GM12878 (cell line): ENCODE results near the gene KDSR. TPM values are rescaled to one million over a fixed set of nuclear protein-coding genes. Genes with fewer than 3 reads are reported as not detected.

Source experiments
- ATAC-seq: fragments of 200-7000 bp; cut with Tn5 transposase; 3 replicates; pipeline ENCODE4 v1.9.1; 2020; ENCODE audit warnings: mild to moderate bottlenecking, moderate library complexity
- BruUV-seq: library from RNA; stranded (reverse); fragments of 400-500 nt; replicated peaks from 2 replicates; lab custom pipeline; 2021; lab: Mats Ljungman, UMichigan
- CTCF ChIA-PET: fragments of 300-600 bp; sonication (Branson Sonifier 250); formaldehyde crosslinking; extraction: SDS; loops from one replicate; lab custom pipeline; 2021; ENCODE audit warnings: inconsistent platforms; lab: Yijun Ruan, JAX
- POLR2A ChIA-PET: fragments of 350-600 bp; formaldehyde crosslinking; extraction: SDS; loops from one replicate; lab custom pipeline; 2021; ENCODE audit warnings: inconsistent platforms; lab: Charles Lee
- RAD21 ChIA-PET: fragments of 300-600 bp; sonication (Branson Sonifier 250); formaldehyde crosslinking; loops from one replicate; lab custom pipeline; 2023; ENCODE audit warnings: antibody characterized with exemption; ENCODE audit not compliant: unreplicated experiment; lab: Charles Lee
- SMC1A ChIA-PET: fragments of 300-600 bp; sonication (Branson Sonifier 250); formaldehyde crosslinking; loops from one replicate; lab custom pipeline; 2023; ENCODE audit not compliant: unreplicated experiment, uncharacterized antibody; lab: Charles Lee
- DNase-seq: peaks from one replicate; pipeline ENCODE4 v3.0.0-alpha.2; 2011; ENCODE audit warnings: low read depth, low spot score
- FAIRE-seq: peaks from 3 replicates; lab custom pipeline; 2011; peaks lifted over from hg19 to GRCh38; lab: Jason Lieb, UNC
- H2AFZ ChIP-seq: 2 replicates; pipeline ENCODE4 v1.6.0; 2011; ENCODE audit warnings: low read depth, low read length, control low read depth; ENCODE audit not compliant: control insufficient read depth
- H3K27ac ChIP-seq: 2 replicates; pipeline ENCODE4 v1.5.1; 2011; ENCODE audit warnings: control low read depth; ENCODE audit not compliant: control insufficient read depth, insufficient read depth
- H3K27me3 ChIP-seq, 2 experiments: replicated peaks in 1 of 2; 2 replicates each; pipeline versions ENCODE4 v1.6.0 to v1.6.1; 2011; ENCODE audit warnings: low read length in 1 of 2; ENCODE audit not compliant: control insufficient read depth in 2 of 2, insufficient read depth in 2 of 2
- H3K36me3 ChIP-seq, 2 experiments: 2 replicates each; pipeline ENCODE4 v1.5.1; 2011; ENCODE audit warnings: low read length in 1 of 2; ENCODE audit not compliant: control insufficient read depth in 2 of 2, insufficient read depth in 2 of 2
- H3K4me1 ChIP-seq: 2 replicates; pipeline ENCODE4 v1.6.1; 2011; ENCODE audit warnings: mild to moderate bottlenecking, low read length, moderate library complexity, mixed read lengths; ENCODE audit not compliant: control insufficient read depth, insufficient read depth
- H3K4me2 ChIP-seq: 2 replicates; pipeline ENCODE4 v1.6.0; 2011; ENCODE audit warnings: control low read depth; ENCODE audit not compliant: control insufficient read depth, insufficient read depth
- H3K4me3 ChIP-seq: fragments of 200-600 bp; sonication (generic); 2 replicates; pipeline ENCODE4 v1.5.1; 2016
- H3K79me2 ChIP-seq: 2 replicates; pipeline ENCODE4 v1.6.0; 2011; ENCODE audit warnings: low read length; ENCODE audit not compliant: control insufficient read depth, insufficient read depth
- H3K9ac ChIP-seq: 2 replicates; pipeline ENCODE4 v1.8.0; 2011; ENCODE audit warnings: low read length, control low read depth, mixed read lengths; ENCODE audit not compliant: control insufficient read depth, insufficient read depth
- H3K9me3 ChIP-seq: replicated peaks from 3 replicates; pipeline ENCODE4 v1.5.1; 2011; ENCODE audit warnings: mild to moderate bottlenecking, low read length; ENCODE audit not compliant: control insufficient read depth, insufficient read depth
- H4K20me1 ChIP-seq: 2 replicates; pipeline ENCODE4 v1.6.0; 2011; ENCODE audit not compliant: control insufficient read depth, insufficient read depth
- ATF7 ChIP-seq: fragments of 450-650 bp; IDR thresholded peaks from 2 replicates; pipeline ENCODE4 v1.6.1; 2016; ENCODE audit warnings: low read depth, mild to moderate bottlenecking
- BMI1 ChIP-seq: fragments of 450-650 bp; IDR thresholded peaks from 2 replicates; pipeline ENCODE4 v1.6.1; 2016; ENCODE audit warnings: mild to moderate bottlenecking, moderate library complexity, borderline replicate concordance
- IKZF1 ChIP-seq: fragments of 450-650 bp; conservative IDR thresholded peaks from 2 replicates; pipeline ENCODE4 v1.6.1; 2017; ENCODE audit warnings: antibody characterized with exemption, mild to moderate bottlenecking
- KAT2A ChIP-seq: conservative IDR thresholded peaks from 2 replicates; pipeline ENCODE4 v1.6.1; 2011; ENCODE audit warnings: low read depth, low read length; ENCODE audit not compliant: control insufficient read depth
- LARP7 ChIP-seq: fragments of 450-650 bp; IDR thresholded peaks from 2 replicates; pipeline ENCODE4 v1.6.1; 2017; ENCODE audit warnings: mild to moderate bottlenecking
- MEF2B ChIP-seq: fragments of 450-650 bp; IDR thresholded peaks from 2 replicates; pipeline ENCODE4 v1.6.1; 2018; ENCODE audit warnings: mild to moderate bottlenecking, moderate library complexity; ENCODE audit not compliant: partially characterized antibody, poor library complexity, severe bottlenecking
- MLLT1 ChIP-seq: fragments of 450-650 bp; IDR thresholded peaks from 2 replicates; pipeline ENCODE4 v1.6.1; 2016; ENCODE audit warnings: mild to moderate bottlenecking
- PAX8 ChIP-seq: fragments of 450-650 bp; IDR thresholded peaks from 2 replicates; pipeline ENCODE4 v1.6.1; 2017; ENCODE audit warnings: mild to moderate bottlenecking, moderate library complexity
- RAD51 ChIP-seq: fragments of 450-650 bp; IDR thresholded peaks from 2 replicates; pipeline ENCODE4 v1.6.1; 2016; ENCODE audit warnings: moderate library complexity, mild to moderate bottlenecking, inconsistent platforms
- SKIL ChIP-seq: fragments of 450-650 bp; IDR thresholded peaks from 2 replicates; pipeline ENCODE4 v1.6.1; 2017; ENCODE audit warnings: mild to moderate bottlenecking, low read depth, inconsistent platforms; ENCODE audit not compliant: poor library complexity, severe bottlenecking
- WRNIP1 ChIP-seq: IDR thresholded peaks from 2 replicates; pipeline ENCODE4 v1.6.1; 2011; ENCODE audit warnings: low read depth, low read length, improper control_type of control experiment, borderline replicate concordance
- ZNF687 ChIP-seq: fragments of 450-650 bp; IDR thresholded peaks from 2 replicates; pipeline ENCODE4 v1.6.1; 2017; ENCODE audit warnings: mild to moderate bottlenecking, moderate library complexity
- WGBS: methylation state at CpG from one replicate; pipeline ENCODE4 v1.1.6; 2016; ENCODE audit warnings: low lambda C conversion rate; ENCODE audit not compliant: insufficient replicate concordance, insufficient coverage; ENCODE audit errors: missing lambda C conversion rate; 5-methylcytosine and 5-hydroxymethylcytosine counted together
- in situ Hi-C: fragments of 300-500 bp; cut with MboI; formaldehyde crosslinking; loops from 9 replicates; pipeline ENCODE4 v1.14.3; 2018; ENCODE audit warnings: mixed read lengths
- intact Hi-C: fragments of 100-400 bp; cut with micrococcal nuclease; formaldehyde crosslinking; loops from one replicate; pipeline ENCODE4 v1.14.2; 2022; ENCODE audit not compliant: unreplicated experiment
- polyA plus RNA-seq, 11 experiments: library from polyadenylated mRNA; depleted of rRNA in 4 of 11; unstranded in 6 of 11; stranded (reverse) in 5 of 11; fragments of >200 nt; fragmentation: Nextera tagmentation in 4 of 11; fragmentation: Illumina TruSeq in 1 of 11; extraction: Ambion mirVana in 4 of 11; extraction: Trizol in 1 of 11; gene quantifications; 1 replicate in 1 of 11; 2 replicates in 10 of 11; pipeline versions ENCODE4 v1.2.1 to v1.2.3, GENCODE V29; 2011 to 2016; ENCODE audit warnings: inconsistent platforms in 2 of 11, missing spikeins in 2 of 11, low read depth in 1 of 11
- total RNA-seq, 4 experiments: library from RNA; depleted of rRNA in 3 of 4; stranded (reverse); fragments of >200 nt in 3 of 4; fragmentation: Illumina TruSeq in 1 of 4; extraction: Trizol in 1 of 4; gene quantifications; 2 replicates each; pipeline versions ENCODE4 v1.2.1 to v1.2.3, GENCODE V29; 2013 to 2021

Gene KDSR
- total and polyA plus RNA-seq, 10 of the 15 experiments (the other 5 are each of a cell fraction or from before 2014, with no cell fraction given): 5.2 to 25.9 (median 14.3) TPM

GRCh38 chr18:63314062-63314790, 52.8 kb downstream of the KDSR start:
- intact Hi-C loops (no loop called here), in situ Hi-C loops (no loop called here)
- RAD21 ChIA-PET: interaction anchor here (0.8 to 6.1 kb wide), 17 partner anchors 10 to 236 kb away, joined by 3 to 172 read pairs (median 6); no protein-coding TSS in a partner anchor
- no peak overlapping the region for H2AFZ ChIP-seq
- DNase-seq: no peak
- no peaks in the 10 kb centered on the region for H3K9me3 ChIP-seq
- CTCF ChIA-PET: interaction anchor here (0.7 to 6.6 kb wide), 19 partner anchors 8 to 297 kb away, joined by 3 to 119 read pairs (median 4); no protein-coding TSS in a partner anchor
- no peaks in the 10 kb centered on the region for H4K20me1 ChIP-seq
- peaks cover 20% of the 10 kb centered on the region for H3K4me1 ChIP-seq
- H3K27me3 ChIP-seq: no peaks in the 10 kb centered on the region
- SMC1A ChIA-PET: interaction anchor here (0.6 to 6.8 kb wide), 31 partner anchors 9 to 297 kb away, joined by 3 to 161 read pairs (median 4); no protein-coding TSS in a partner anchor
- BruUV-seq: no TSS peak
- H3K27ac ChIP-seq: peak overlapping the region; percentile 90
- peak overlapping the region; percentile 97 for H3K9ac ChIP-seq
- 1% methylated on average over 4 of the region's 4 CpGs for WGBS
- TF ChIP-seq MLLT1: peak; percentile 63
- TF ChIP-seq MEF2B: no peak
- no peak for TF ChIP-seq IKZF1
- peak; percentile 11; the same call in 1 of the 2 replicates for TF ChIP-seq BMI1
- peak; percentile 30; the same call in 1 of the 2 replicates for TF ChIP-seq LARP7
- peak; percentile 22; the same call in 1 of the 2 replicates for TF ChIP-seq ZNF687
- 0 out of 2 replicates have a peak, but pooled peaks have one; percentile 25 for TF ChIP-seq PAX8
- TF ChIP-seq RAD51: peak; percentile 81
- TF ChIP-seq ATF7: peak; percentile 53; the same call in 1 of the 2 replicates
- peak; percentile 95; the same call in 1 of the 2 replicates for TF ChIP-seq WRNIP1
- TF ChIP-seq SKIL: peak; percentile 28
- TF ChIP-seq KAT2A: no peak
- POLR2A ChIA-PET: interaction anchor here (0.7 to 6.5 kb wide), 14 partner anchors 12 to 297 kb away, joined by 3 to 144 read pairs (median 5); no protein-coding TSS in a partner anchor
- H3K4me3 ChIP-seq: peak overlapping the region; percentile 98
- peak overlapping the region; percentile 88 for H3K4me2 ChIP-seq
- peak; percentile 2; the same call in 1 of the 3 replicates for ATAC-seq
- FAIRE-seq: no peak
- peaks cover 98% of the 10 kb centered on the region for H3K79me2 ChIP-seq
- H3K36me3 ChIP-seq: peaks cover 0 to 2% of the 10 kb centered on the region in 2 experiments; a peak in 2 of 4 replicates
